Measurements from ENCODE around the gene UBR7. TPM values are rescaled to one million over a fixed set of nuclear protein-coding genes. Genes with fewer than 3 reads are reported as not detected.
"Not testable (repeated sequence)": the region's sequence is repeated elsewhere in the genome, so short reads cannot be mapped to it uniquely, and the experiment has no call there.

UBR7 gene
- total RNA-seq, 2 experiments from 2014 or later = 43.5 to 45.8 TPM

DNA sequence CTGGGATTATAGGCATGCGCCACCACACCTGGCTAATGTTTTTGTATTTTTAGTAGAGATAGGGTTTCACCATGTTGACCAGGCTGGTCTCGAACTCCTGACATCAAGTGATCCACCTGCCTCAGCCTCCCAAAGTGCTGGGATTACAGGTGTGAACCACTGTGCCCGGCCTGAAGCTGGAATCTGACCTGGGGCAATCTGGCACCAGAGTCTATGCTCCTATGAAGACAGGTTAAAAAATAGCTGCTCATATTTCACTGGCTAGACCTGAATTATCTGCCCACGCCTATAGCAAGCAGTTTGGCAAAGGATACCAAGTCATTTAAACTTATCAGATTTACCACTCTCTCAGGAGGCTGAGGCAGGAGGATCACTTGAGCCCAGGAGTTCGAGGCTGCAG is 32.3 kb upstream of the UBR7 start:
- CTCF ChIA-PET = interaction anchor here (0.6 to 1.5 kb wide), 4 partner anchors 9 to 439 kb away, joined by 3 to 6 read pairs (median 4); no protein-coding TSS in a partner anchor
- H3K4me1 Mint-ChIP-seq; H3K36me3 Mint-ChIP-seq (ENCODE audit: low read depth); POLR2A ChIA-PET; H3K27me3 Mint-ChIP-seq; H3K4me3 Mint-ChIP-seq; H3K9me3 Mint-ChIP-seq; DNase-seq; H3K27ac Mint-ChIP-seq: not testable (repeated sequence)

DNA sequence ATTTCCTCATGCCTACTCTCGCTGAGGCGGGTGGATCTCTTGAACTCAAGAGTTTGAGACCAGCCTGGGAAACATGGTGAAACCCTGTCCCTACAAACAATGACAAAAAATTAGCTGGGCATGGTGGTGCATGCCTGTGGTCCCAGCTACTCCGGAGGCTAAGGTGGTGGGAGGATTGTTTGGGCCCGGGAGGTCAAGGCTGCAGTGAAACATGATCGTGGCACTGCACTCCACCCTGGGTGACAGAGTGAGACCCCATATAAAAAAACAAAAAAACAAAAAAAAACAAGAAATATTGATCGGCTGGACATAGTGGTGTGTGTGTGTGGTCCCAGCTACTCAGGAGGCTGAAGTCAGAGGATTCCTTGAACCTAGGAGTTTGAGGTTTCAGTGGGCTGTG is 31.6 kb upstream of the UBR7 start:
- no peak overlapping the region for H3K27ac Mint-ChIP-seq
- H3K36me3 Mint-ChIP-seq (ENCODE audit: low read depth) = no peaks in the 10 kb centered on the region
- H3K4me1 Mint-ChIP-seq = peaks cover 6% of the 10 kb centered on the region
- no peak overlapping the region for H3K4me3 Mint-ChIP-seq
- H3K9me3 Mint-ChIP-seq = no peaks in the 10 kb centered on the region
- POLR2A ChIA-PET = no interaction called here
- peaks cover 3% of the 10 kb centered on the region for H3K27me3 Mint-ChIP-seq
- CTCF ChIA-PET = interaction anchor here (0.7 to 1.4 kb wide), 2 partner anchors 62 to 600 kb away, joined by 3 read pairs; no protein-coding TSS in a partner anchor
- DNase-seq = no peak

DNA sequence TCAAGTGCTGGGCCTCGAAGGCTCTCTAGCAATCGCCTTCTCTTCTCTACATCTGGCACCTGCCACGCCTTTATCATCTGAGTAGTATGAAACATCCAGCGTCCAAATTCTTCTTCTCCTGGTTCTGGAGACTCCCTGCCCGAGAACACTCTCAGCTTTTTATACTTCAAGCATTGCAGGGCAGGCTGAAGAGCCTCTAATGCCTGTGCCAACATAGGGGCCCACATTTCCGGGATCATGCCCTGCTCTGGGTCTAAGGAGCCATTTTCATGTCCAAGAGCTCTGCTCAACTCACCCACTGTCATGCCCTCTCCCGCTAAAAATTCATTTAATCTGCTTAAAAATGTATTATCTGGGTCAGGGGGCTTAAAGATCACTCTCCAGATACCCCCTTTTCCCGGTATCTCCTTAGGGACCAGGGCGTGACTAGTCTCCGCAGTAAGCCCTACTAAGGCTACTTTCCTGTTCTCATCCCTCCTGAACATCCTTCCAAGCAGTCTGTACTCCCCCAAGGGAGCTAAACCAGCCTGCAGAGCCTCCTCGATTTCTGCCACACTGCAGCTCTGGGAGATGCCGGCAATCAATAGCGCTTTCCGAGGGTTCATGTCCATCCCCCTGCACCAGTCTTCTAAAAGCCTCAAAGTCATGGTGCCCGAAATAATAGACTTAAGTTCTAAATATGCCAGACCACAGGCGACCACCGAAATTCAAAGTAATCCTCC is 23.3 kb upstream of the UBR7 start:
- peak; percentile 14 for DNase-seq
- peaks cover 34% of the 10 kb centered on the region for H3K4me1 Mint-ChIP-seq
- no peaks in the 10 kb centered on the region for H3K27me3 Mint-ChIP-seq
- peaks cover 31% of the 10 kb centered on the region for H3K36me3 Mint-ChIP-seq (ENCODE audit: low read depth)
- peak overlapping the region; percentile 85 for H3K4me3 Mint-ChIP-seq
- ChIA-PET POLR2A (interaction anchor here (0.5 kb wide), 1 partner anchor 13 kb away, joined by 5 read pairs; no protein-coding TSS in a partner anchor), CTCF (interaction anchor here (0.5 to 3.2 kb wide), 7 partner anchors 10 to 70 kb away, joined by 3 to 13 read pairs (median 4); no protein-coding TSS in a partner anchor)
- H3K9me3 Mint-ChIP-seq = no peaks in the 10 kb centered on the region
- peak overlapping the region; percentile 88 for H3K27ac Mint-ChIP-seq

DNA sequence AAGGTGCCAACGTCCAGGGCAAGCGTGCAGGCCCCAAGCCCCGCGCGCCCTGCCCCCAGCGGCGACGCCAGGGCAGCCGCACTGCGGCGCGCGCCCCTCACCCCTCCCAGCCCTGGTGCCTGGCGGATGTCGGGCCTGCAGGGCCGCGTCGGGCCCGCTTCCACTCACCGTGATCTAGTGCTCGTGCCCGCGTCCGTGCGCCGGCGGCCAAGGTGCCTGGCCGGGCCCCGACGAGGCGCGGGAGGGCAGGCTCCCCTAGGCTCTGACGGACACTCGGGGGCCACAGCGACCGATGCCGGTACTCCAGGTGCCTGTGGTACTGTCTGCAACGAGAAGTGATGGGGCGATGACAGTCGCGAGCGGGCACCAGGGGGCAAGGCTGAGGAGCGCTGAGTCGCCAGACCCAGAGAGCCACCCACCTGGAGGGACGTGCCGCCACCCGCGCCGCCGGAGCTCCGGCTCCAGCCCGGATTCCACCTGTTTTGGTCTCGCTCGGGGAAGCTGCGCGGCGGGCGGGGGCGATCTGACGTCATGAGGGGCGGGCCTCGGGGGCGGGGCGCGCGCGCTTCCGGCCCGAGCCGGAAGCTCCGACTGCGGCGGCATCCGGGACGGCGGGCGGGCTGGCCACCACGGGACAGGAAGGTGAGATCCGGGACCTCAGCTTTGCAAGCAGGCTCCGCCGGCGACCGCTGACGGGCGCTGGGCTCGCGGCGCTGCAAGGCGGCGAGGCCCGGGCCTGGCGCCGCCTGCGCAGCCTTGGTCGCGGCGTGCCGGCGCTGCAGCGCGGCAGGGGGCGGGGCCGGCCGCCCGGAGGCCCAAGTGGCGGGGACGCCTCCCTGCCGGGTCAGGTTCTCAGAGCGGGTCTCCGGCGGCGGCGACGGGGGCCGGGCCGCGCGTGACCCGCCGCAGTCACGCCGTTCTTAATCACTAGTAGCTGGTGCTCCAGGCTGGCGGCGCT is 22.4 kb upstream of the UBR7 start, which contains the start of the genes LYSET and MOAP1:
Gene LYSET (plus strand): TSS at position 927 of the 958 bp plus-strand sequence. CDS start 89 bp downstream, outside the sequence.
Gene MOAP1 (minus strand): TSS at position 507 of the 958 bp plus-strand sequence. CDS start 655 bp downstream, outside the sequence.
- Mint-ChIP-seq H3K36me3 (ENCODE audit: low read depth) (peaks cover 31% of the 10 kb centered on the region), H3K27ac (peak within 1 kb of the TSS; percentile 94), H3K4me1 (peaks cover 34% of the 10 kb centered on the region), H3K9me3 (no peaks in the 10 kb centered on the region), H3K4me3 (peak within 1 kb of the TSS; percentile 85), H3K27me3 (no peaks in the 10 kb centered on the region)
- POLR2A ChIA-PET = interaction anchor here (0.5 to 0.6 kb wide), 2 partner anchors 14 to 21 kb away, joined by 3 to 5 read pairs; no protein-coding TSS in a partner anchor
- DNase-seq = peak; percentile 91
- CTCF ChIA-PET = interaction anchor here (0.5 to 3.2 kb wide), 11 partner anchors 8 to 76 kb away, joined by 3 to 13 read pairs (median 4); partner anchors contain the start of genes GON7 and UBR7

DNA sequence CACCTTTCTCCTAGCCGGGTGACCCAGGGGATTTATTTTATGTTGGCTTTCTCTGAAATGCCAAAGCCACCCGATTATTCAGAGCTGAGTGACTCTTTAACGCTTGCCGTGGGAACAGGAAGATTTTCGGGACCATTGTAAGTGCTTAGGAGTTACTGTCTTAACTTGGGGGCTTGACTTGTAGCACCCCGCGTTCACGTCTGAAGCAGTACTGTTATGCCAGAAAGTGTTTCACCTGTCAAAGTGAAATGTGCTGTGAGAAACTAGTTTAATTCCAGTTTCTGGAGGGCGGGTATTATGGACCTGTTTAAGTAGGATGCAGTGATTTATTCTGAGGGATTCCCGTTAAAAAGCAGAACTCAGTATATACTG is 21.7 kb upstream of the UBR7 start:
- Mint-ChIP-seq H3K27ac (peak overlapping the region; percentile 94), H3K4me3 (peak overlapping the region; percentile 82), H3K36me3 (ENCODE audit: low read depth) (peaks cover 33% of the 10 kb centered on the region), H3K27me3 (no peaks in the 10 kb centered on the region), H3K9me3 (no peaks in the 10 kb centered on the region), H3K4me1 (peaks cover 35% of the 10 kb centered on the region)
- CTCF ChIA-PET = interaction anchor here (1.0 to 3.2 kb wide), 6 partner anchors 9 to 77 kb away, joined by 3 to 13 read pairs (median 4); partner anchors contain the start of genes GON7 and UBR7
- POLR2A ChIA-PET = no interaction called here
- DNase-seq = no peak

DNA sequence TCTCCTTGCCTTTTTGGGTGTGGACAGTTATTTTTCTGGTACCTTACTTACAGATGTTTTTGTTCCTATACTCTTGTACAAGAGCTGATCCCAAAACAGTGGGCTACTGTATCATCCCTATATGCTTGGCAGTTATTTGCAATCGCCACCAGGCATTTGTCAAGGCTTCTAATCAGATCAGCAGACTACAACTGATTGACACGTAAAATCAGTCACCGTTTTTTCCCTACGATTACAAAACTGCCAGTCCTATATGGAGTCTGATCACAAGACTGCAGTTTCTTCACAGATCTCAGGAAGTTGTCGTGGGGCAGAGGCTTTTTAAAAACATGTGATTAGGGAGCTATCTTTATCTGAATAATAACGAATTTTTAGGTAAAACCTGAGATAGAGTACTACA is 20.6 kb upstream of the UBR7 start:
- ChIA-PET POLR2A (no interaction called here), CTCF (interaction anchor here (2.0 kb wide), 1 partner anchor 19 kb away, joined by 13 read pairs; the partner anchor contains the start of genes GON7 and UBR7)
- Mint-ChIP-seq H3K9me3 (no peaks in the 10 kb centered on the region), H3K4me3 (peak overlapping the region; percentile 62), H3K27me3 (no peaks in the 10 kb centered on the region), H3K36me3 (ENCODE audit: low read depth) (peaks cover 34% of the 10 kb centered on the region), H3K4me1 (peaks cover 35% of the 10 kb centered on the region), H3K27ac (peak overlapping the region; percentile 72)
- DNase-seq = no peak

DNA sequence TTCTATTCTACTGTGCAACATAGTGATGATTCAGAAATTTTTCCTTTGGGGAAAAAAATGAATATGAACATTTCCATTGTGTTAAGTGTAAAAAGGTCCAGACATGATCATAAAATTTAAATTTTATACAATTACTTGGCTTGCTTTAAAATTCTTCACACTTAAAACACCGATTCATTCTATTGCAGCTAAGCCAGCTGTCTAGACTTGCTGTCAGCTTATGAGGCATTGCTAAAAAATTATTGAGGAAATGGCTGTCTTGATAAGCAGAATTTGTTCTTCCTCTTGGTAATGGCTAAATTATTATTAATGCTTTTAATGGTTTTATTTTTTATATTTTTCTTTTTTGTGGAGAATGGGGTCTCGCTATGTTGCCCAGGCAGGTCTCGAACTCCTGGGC is 20.1 kb upstream of the UBR7 start:
- H3K27ac Mint-ChIP-seq = no peak overlapping the region
- H3K27me3 Mint-ChIP-seq = no peaks in the 10 kb centered on the region
- ChIA-PET POLR2A (no interaction called here), CTCF (interaction anchor here (2.0 kb wide), 1 partner anchor 19 kb away, joined by 13 read pairs; the partner anchor contains the start of genes GON7 and UBR7)
- H3K4me1 Mint-ChIP-seq = peaks cover 35% of the 10 kb centered on the region
- no peak for DNase-seq
- no peaks in the 10 kb centered on the region for H3K9me3 Mint-ChIP-seq
- H3K36me3 Mint-ChIP-seq (ENCODE audit: low read depth) = peaks cover 29% of the 10 kb centered on the region
- H3K4me3 Mint-ChIP-seq = no peak overlapping the region

DNA sequence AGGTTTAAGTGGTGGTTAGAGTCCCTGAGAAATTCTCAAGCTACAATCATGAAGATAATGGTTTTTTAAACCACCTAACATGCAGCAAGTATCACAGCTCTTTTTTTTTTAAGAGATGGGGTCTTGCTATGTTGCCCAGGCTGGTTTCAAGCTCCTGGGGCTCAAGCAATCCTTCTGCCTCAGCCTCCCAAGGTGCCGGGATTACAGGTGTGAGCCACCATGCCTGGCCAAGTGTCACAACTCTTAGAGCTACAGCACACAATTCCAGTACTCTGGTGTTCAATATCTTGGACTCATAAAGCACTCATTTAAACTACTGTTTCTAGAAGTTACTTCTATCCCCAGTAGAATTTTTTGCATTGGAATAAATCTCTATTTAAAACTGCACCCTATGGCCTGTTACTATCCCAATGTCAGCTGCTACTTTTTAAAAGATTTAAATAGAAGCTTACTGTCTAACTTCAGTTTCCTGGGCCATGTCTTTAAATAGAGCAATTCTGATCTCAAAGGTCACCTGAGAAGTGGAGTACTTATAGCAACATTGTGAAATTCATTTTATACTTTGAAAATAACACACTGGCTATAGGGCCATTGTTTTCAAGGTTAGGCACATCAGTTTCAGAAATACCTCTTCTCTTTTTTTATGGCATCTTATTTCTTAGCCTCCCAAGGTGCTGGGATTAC is 11.6 kb upstream of the UBR7 start:
- Mint-ChIP-seq H3K36me3 (ENCODE audit: low read depth) (peaks cover 26% of the 10 kb centered on the region), H3K9me3 (no peaks in the 10 kb centered on the region), H3K27me3 (no peaks in the 10 kb centered on the region), H3K27ac (no peak overlapping the region), H3K4me3 (no peak overlapping the region), H3K4me1 (no peaks in the 10 kb centered on the region)
- ChIA-PET CTCF (interaction anchor here (1.0 to 2.3 kb wide), 3 partner anchors 11 to 27 kb away, joined by 3 to 5 read pairs (median 4); partner anchors contain the start of genes GON7 and UBR7), POLR2A (no interaction called here)
- no peak for DNase-seq

DNA sequence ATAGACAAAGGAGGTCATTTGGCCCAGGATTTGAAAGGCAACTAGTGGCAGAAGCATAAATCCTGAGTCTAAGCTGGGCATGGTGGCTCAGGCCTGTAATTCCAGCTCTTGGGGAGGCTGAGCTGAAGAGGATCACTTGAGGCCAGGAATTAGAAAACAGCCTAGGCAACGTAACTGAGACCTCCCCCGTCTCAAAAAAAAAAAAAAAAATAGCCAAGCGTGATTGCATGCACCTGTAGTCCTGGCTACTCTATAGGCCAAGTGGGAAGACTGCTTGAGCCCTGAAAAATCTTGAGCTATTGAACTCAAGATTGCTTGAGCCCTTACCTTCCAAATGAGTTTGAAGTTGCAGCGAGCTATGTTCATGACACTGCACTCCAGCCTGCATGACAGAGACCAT is 8.0 kb upstream of the UBR7 start:
- Mint-ChIP-seq H3K9me3 (no peaks in the 10 kb centered on the region), H3K4me1 (peaks cover 11% of the 10 kb centered on the region), H3K27ac (no peak overlapping the region), H3K36me3 (ENCODE audit: low read depth) (peaks cover 27% of the 10 kb centered on the region), H3K27me3 (no peaks in the 10 kb centered on the region), H3K4me3 (no peak overlapping the region)
- DNase-seq = no peak
- ChIA-PET CTCF (no interaction called here), POLR2A (no interaction called here)

DNA sequence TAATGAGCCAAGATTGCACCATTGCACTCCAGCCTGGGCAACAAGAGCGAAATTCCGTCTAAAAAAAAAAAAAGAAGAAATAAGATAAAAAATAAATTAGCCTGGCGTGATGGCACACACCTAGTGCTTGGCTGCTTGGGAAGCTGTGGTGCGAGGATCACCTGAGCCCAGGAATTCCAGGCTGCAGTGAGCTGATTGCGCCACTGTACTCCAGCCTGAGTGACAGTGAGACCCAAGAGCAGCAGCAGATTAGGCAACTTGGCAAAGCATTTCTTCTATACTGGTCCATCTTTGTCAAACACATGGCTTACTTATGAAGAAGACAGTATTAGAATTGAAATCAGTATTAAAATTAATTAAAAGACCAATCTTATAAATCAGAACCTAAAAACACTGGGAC is 6.5 kb upstream of the UBR7 start:
- peaks cover 24% of the 10 kb centered on the region for H3K4me1 Mint-ChIP-seq
- ChIA-PET CTCF (interaction anchor here (0.6 kb wide), 1 partner anchor 18 kb away, joined by 3 read pairs; no protein-coding TSS in a partner anchor), POLR2A (no interaction called here)
- H3K36me3 Mint-ChIP-seq (ENCODE audit: low read depth) = peaks cover 35% of the 10 kb centered on the region
- H3K9me3 Mint-ChIP-seq = no peaks in the 10 kb centered on the region
- H3K27me3 Mint-ChIP-seq = no peaks in the 10 kb centered on the region
- no peak for DNase-seq
- no peak overlapping the region for H3K4me3 Mint-ChIP-seq
- no peak overlapping the region for H3K27ac Mint-ChIP-seq

DNA sequence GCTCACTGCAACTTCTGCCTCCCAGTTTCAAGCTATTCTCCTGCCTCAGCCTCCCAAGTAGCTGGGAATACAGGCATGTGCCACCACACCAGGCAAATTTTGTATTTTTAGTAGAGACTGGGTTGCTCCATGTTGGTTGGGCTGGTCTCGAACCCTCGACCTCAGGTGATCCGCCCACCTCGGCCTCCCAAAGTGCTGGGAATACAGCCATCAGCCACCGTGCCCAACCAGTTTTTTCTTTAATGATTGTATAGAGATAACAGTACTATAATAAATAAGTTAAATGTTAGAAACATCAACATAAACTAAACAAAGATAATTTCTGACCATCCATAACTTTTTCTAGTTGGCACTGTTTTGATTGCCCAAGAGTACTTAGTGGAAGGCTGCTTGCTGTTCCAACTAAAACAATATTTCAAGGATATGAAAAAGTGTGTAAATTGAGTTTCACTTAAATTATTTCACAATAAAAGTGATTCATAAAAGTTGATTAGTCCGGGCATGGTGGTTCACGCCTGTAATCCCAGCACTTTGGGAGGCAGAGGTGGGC is 5.8 kb upstream of the UBR7 start:
- H3K9me3 Mint-ChIP-seq = no peaks in the 10 kb centered on the region
- H3K27me3 Mint-ChIP-seq = no peaks in the 10 kb centered on the region
- POLR2A ChIA-PET = no interaction called here
- peaks cover 40% of the 10 kb centered on the region for H3K36me3 Mint-ChIP-seq (ENCODE audit: low read depth)
- peaks cover 26% of the 10 kb centered on the region for H3K4me1 Mint-ChIP-seq
- CTCF ChIA-PET = interaction anchor here (0.6 kb wide), 1 partner anchor 18 kb away, joined by 3 read pairs; no protein-coding TSS in a partner anchor
- DNase-seq = no peak
- H3K27ac Mint-ChIP-seq = no peak overlapping the region
- no peak overlapping the region for H3K4me3 Mint-ChIP-seq

Data from activated CD4-positive, alpha-beta T cell treated with anti-CD3 and anti-CD28 coated beads, Interleukin-2, amount 10 ng/mL, durations not matched to agents 7 days and 5 days (primary cell).